ENCODE results near the gene GALK1. TPM values are rescaled to one million over a fixed set of nuclear protein-coding genes. Genes with fewer than 3 reads are reported as not detected.
"Not testable (repeated sequence)": the region's sequence is repeated elsewhere in the genome, so short reads cannot be mapped to it uniquely, and the experiment has no call there.

The GALK1 gene
- total RNA-seq, 1 donor from 2014 or later = 34.0 TPM

DNA sequence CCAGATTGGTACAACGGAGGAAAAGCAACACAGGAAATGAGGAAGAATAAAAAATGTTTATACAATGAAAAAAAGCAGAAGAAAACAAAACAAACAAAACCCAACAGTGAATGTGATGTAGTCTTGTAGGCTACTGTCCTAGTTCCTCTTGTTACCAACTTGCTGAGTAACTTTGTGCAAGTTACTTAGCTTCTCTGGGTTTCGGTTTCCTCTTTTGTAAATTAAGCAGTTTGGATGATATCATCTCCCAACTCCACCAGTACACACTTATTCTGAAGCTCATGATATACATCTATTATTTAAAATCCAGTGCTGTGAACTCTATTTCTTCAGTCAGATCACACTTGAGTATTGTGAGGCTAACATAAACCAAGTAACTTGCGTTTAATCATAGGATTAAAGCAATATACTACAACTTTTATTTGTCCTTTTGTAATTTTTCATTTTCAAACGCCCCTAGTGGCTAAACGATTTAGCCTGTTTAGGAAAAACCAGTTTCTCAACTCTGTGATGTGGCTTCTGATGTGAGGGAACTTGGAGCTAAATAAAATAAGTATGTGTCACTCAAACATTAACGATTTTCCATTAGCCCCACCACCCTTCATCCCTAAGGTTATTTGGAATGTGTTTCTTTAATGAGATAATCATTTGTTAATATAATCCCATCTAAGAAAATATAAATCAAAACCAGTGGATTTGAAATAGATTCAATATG, 18.2 kb upstream of the GALK1 start:
- Histone ChIP-seq H3K9me3 (no peaks in the 10 kb centered on the region), H3K36me3 (peaks cover 8% of the 10 kb centered on the region), H3K27me3 (ENCODE audit: low read depth) (no peaks in the 10 kb centered on the region), H3K4me1 (peaks cover 45% of the 10 kb centered on the region), H3K27ac (peak overlapping the region; percentile 97), H3K4me3 (peak overlapping the region; percentile 59)
- ATAC-seq (no peak), DNase-seq (no peak)
- intact Hi-C loops (cut with DNase I) = no loop called here
- TF ChIP-seq, protein P1, sequence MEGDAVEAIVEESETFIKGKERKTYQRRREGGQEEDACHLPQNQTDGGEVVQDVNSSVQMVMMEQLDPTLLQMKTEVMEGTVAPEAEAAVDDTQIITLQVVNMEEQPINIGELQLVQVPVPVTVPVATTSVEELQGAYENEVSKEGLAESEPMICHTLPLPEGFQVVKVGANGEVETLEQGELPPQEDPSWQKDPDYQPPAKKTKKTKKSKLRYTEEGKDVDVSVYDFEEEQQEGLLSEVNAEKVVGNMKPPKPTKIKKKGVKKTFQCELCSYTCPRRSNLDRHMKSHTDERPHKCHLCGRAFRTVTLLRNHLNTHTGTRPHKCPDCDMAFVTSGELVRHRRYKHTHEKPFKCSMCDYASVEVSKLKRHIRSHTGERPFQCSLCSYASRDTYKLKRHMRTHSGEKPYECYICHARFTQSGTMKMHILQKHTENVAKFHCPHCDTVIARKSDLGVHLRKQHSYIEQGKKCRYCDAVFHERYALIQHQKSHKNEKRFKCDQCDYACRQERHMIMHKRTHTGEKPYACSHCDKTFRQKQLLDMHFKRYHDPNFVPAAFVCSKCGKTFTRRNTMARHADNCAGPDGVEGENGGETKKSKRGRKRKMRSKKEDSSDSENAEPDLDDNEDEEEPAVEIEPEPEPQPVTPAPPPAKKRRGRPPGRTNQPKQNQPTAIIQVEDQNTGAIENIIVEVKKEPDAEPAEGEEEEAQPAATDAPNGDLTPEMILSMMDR (IDR thresholded peaks at IDR 0.05) = peak; percentile 66

DNA sequence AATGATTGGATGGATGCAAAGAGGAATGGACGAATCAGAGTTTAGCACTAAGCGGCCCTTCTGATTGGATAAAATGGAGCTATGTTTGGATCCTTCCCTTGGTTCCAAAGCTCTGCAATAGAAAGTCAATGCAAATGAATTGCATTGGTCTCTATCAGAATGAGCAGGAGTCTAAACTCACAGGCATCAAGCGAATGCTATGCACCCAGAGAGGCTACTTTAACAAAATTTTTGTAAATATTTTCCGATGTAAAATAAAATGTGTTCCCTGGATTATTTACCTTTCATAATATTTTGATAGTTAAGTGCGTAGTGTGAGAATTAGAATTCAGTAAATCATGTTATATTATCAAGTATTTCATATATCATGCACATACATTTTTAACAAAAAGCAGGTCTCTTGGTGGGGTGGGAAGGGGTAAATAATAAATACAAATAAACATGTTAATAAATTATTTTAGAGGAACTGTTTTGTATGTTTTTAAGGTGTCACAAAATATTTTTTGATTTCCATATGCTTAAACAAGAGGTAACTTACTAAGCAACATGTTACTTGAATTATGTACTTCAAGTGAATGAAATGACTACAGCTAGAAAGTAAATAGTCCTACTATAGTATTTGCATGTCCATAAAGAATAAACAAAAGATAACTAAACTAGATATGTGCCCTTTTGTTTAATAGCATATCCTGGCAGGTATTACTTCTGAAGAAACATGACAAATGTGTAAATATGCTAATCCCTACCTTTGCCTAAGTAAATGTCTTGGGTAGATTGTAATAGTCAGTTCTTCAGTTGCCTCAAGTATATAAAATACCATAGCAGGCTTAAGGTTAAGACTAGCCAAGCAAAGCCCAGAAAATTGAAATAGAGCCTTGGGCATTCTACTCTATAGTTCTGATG, 15.2 kb upstream of the GALK1 start:
- H3K4me1 ChIP-seq = peaks cover 48% of the 10 kb centered on the region
- TF ChIP-seq, protein P1 (IDR thresholded peaks at IDR 0.05) = no peak
- H3K4me3 ChIP-seq = no peak overlapping the region
- peak overlapping the region; percentile 98 for H3K27ac ChIP-seq
- no peak for ATAC-seq
- no peak for DNase-seq
- peaks cover 36% of the 10 kb centered on the region for H3K36me3 ChIP-seq
- intact Hi-C loops (cut with DNase I) = no loop called here
- no peaks in the 10 kb centered on the region for H3K27me3 ChIP-seq (ENCODE audit: low read depth)
- no peaks in the 10 kb centered on the region for H3K9me3 ChIP-seq

DNA sequence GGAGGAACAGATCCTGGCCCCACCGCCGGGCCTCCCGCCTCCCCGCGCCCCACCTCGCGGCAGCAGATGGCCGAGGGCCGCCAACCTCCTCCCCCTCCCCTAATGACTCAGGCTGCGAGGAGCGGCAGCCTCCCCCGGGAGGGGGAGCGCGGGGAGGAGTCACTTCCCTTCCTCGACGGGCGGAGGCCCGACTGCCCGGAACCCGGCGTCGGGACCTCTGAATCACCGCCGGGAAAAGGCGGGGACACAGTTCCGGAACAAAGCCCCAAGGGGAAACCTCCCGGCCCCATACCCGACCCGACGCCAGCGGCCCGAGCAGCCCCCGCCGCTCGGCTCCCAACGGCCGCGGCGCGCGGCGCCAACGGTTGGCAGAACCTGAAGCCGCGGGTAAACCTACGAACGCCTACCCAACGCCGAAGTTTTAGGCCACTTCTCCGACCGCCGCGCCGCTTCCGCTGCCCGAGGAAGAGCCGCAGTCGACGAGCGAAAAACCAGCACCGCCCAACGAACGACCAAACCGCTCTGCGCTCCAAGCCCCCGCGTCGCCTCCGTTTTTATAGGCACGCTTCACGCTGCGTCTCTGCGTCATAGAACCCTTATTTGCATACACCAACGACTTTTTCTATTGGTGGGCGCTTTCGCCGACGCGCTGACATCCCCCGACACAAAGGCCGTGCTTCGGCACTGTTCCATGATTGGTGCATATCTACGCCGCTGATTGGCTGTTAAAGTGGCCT, 14.4 kb upstream of the GALK1 start:
- Histone ChIP-seq H3K4me3 (peak overlapping the region; percentile 97), H3K27ac (peak overlapping the region; percentile 98), H3K27me3 (ENCODE audit: low read depth) (no peaks in the 10 kb centered on the region), H3K9me3 (no peaks in the 10 kb centered on the region), H3K36me3 (peaks cover 44% of the 10 kb centered on the region), H3K4me1 (peaks cover 51% of the 10 kb centered on the region)
- TF ChIP-seq, protein P1 (IDR thresholded peaks at IDR 0.05) = no peak
- peak; percentile 85 to 89 for ATAC-seq
- intact Hi-C loops (cut with DNase I) = no loop called here
- peak; percentile 96 for DNase-seq

DNA sequence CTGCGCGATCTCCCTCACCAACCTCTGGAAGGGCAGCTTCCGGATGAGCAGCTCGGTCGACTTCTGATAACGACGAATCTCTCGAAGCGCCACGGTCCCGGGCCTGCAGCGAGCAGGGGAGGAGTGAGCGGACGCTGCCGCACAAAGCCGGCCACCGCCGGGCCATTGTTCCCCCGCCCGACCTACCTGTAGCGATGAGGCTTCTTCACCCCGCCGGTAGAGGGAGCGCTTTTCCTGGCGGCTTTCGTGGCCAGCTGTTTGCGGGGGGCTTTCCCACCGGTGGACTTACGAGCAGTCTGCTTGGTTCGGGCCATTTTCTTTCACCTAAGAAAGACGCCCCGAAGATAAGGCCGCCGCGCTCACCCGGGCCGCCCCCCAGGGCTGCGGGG, 13.9 kb upstream of the GALK1 start:
- DNase-seq (peak; percentile 78), ATAC-seq (peak; percentile 6 to 26)
- intact Hi-C loops (cut with DNase I) = no loop called here
- peaks cover 50% of the 10 kb centered on the region for H3K36me3 ChIP-seq
- peak overlapping the region; percentile 98 for H3K27ac ChIP-seq
- H3K9me3 ChIP-seq = no peaks in the 10 kb centered on the region
- H3K27me3 ChIP-seq (ENCODE audit: low read depth) = no peaks in the 10 kb centered on the region
- TF ChIP-seq, protein P1 (IDR thresholded peaks at IDR 0.05) = peak; percentile 50
- peaks cover 47% of the 10 kb centered on the region for H3K4me1 ChIP-seq
- peak overlapping the region; percentile 97 for H3K4me3 ChIP-seq

DNA sequence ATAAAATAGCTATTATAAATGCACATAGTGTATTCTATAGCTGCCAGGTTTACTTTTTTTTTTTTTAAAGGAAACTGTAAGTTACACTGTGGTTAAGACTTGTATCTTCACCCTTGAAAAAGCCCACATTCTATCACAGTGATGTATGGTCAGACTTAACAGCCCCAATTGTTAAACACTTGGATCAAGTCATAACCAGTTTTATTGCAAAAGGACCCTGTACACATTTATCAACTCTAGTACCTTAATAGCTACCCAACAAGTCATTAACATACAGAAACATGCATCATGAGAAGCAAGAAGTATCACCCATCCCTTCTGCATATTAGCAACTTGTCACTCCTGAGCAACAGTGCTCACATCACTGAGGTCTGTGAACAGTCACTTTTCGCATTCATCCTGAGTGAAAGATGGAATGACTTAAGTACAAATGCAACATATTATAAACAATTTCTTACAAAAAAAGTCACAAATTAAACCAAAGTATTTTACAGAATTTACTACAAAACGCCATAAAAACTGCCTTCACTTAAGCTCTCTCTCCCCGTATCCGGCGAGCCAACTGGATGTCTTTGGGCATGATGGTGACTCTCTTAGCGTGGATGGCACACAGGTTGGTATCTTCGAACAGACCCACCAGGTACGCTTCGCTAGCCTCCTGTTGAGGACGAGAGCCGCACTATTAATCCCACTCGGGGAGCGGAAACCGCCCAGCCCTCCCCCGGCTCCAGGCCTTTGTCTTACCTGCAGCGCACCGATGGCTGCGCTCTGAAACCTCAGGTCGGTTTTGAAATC, 13.3 kb upstream of the GALK1 start:
- H3K9me3 ChIP-seq; DNase-seq; ATAC-seq; intact Hi-C loops (cut with DNase I); H3K27me3 ChIP-seq (ENCODE audit: low read depth): not testable (repeated sequence)
- H3K27ac ChIP-seq = peak overlapping the region; percentile 98
- H3K4me1 ChIP-seq = peaks cover 41% of the 10 kb centered on the region
- peaks cover 51% of the 10 kb centered on the region for H3K36me3 ChIP-seq
- peak overlapping the region; percentile 97 for H3K4me3 ChIP-seq
